Measurements from ENCODE around the gene ZFYVE27.

DNA sequence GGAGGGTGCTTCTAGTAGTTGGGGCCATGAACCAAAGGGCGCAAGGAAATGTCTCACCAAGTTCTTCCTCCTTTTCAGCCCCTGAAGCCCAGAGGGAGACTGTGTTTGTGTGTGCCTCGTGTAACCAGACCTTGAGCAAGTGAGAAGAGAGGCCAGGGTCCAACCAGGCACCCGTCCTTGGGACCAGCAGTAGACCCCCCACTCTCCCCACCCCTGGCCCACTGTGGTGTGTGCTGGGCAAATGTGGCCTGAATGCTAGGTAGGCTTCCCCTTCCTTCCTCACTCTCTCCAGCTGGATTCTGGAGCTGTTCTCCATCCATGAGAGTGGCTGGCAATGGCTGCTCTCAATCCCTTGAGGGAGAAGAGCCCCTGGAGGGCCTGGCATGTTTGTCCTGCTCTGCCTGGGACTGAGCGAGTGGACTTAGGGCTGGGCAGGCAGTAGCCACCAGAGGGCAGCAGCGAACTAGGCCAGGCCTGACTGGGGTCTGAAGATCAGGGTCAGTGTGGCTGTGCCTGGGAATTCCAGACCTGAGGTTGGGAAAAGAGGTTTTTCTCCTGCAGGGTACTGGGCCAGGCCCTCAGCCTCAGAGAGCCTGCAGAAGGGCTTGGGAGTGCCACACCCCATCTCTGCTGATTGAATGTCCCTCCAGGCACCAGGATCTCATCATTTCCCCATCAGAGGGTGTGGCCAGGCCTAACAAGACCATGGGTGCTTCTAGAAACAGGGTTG, 22.4 kb downstream of the ZFYVE27 start:
- TF ChIP-seq, protein P1, sequence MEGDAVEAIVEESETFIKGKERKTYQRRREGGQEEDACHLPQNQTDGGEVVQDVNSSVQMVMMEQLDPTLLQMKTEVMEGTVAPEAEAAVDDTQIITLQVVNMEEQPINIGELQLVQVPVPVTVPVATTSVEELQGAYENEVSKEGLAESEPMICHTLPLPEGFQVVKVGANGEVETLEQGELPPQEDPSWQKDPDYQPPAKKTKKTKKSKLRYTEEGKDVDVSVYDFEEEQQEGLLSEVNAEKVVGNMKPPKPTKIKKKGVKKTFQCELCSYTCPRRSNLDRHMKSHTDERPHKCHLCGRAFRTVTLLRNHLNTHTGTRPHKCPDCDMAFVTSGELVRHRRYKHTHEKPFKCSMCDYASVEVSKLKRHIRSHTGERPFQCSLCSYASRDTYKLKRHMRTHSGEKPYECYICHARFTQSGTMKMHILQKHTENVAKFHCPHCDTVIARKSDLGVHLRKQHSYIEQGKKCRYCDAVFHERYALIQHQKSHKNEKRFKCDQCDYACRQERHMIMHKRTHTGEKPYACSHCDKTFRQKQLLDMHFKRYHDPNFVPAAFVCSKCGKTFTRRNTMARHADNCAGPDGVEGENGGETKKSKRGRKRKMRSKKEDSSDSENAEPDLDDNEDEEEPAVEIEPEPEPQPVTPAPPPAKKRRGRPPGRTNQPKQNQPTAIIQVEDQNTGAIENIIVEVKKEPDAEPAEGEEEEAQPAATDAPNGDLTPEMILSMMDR (IDR thresholded peaks at IDR 0.05): peak; percentile 63 to 83 (median 74)
- no peak for TF ChIP-seq POLR2A (IDR thresholded peaks at IDR 0.05)

Data from adrenal gland (tissue), 5 donors.